Fibroblast of lung (primary cell): ENCODE data around the gene SRSF5.

Experiments used
- EZH2 ChIP-seq: IDR thresholded peaks from 2 replicates; pipeline ENCODE4 v1.5.1; 2012; ENCODE audit warnings: low read length, control low read depth, mild to moderate bottlenecking; ENCODE audit errors: missing control alignments
- TF ChIP-seq, protein P1 (sequence below), 2 donors: IDR thresholded peaks in 1 of 2; conservative IDR thresholded peaks in 1 of 2; 1 replicate in 1 of 2; 2 replicates in 1 of 2; pipeline ENCODE4 v1.5.1; 2011 to 2012; ENCODE audit warnings: low read length in 2 of 2, control low read depth in 1 of 2, inconsistent platforms in 1 of 2, low read depth in 1 of 2, mild to moderate bottlenecking in 1 of 2

DNA sequence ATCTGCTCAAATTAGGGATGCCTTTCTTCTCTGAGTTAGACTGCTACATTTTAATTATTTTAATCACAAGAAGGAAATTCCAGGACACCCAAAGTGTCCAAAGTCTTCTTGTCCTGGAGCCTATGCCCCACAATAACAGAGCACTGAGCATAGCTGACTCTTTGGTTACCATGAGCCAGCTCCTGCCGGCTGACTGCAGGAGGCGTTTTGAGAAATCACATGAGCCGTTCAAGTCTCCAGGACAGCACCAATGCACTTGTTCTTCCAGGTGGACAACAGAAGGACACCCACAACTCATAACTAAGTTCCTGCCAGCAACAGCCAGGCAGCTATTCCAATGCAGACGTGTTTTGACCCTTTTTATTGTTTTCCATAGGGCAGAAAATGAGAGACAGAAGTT lies 46.0 kb upstream of the SRSF5 start:
- TF ChIP-seq EZH2 = no peak
- TF ChIP-seq, protein P1, sequence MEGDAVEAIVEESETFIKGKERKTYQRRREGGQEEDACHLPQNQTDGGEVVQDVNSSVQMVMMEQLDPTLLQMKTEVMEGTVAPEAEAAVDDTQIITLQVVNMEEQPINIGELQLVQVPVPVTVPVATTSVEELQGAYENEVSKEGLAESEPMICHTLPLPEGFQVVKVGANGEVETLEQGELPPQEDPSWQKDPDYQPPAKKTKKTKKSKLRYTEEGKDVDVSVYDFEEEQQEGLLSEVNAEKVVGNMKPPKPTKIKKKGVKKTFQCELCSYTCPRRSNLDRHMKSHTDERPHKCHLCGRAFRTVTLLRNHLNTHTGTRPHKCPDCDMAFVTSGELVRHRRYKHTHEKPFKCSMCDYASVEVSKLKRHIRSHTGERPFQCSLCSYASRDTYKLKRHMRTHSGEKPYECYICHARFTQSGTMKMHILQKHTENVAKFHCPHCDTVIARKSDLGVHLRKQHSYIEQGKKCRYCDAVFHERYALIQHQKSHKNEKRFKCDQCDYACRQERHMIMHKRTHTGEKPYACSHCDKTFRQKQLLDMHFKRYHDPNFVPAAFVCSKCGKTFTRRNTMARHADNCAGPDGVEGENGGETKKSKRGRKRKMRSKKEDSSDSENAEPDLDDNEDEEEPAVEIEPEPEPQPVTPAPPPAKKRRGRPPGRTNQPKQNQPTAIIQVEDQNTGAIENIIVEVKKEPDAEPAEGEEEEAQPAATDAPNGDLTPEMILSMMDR (conservative IDR thresholded peaks at IDR 0.05 in 1 of 2, IDR thresholded peaks at IDR 0.05 in 1 of 2; ENCODE audit: low read depth in 1 of 2, low read length in 2 of 2) = no peak
